Measurements from ENCODE around the gene PROX2.

The PROX2 gene

GRCh38 chr14:74875941-74876913 is at the start of gene PROX2:
Gene PROX2, minus strand, starts transcription at chr14:74876145. Its CDS starts 12,311 bp downstream, at chr14:74863834.
- DNase-seq: no peak

DNA sequence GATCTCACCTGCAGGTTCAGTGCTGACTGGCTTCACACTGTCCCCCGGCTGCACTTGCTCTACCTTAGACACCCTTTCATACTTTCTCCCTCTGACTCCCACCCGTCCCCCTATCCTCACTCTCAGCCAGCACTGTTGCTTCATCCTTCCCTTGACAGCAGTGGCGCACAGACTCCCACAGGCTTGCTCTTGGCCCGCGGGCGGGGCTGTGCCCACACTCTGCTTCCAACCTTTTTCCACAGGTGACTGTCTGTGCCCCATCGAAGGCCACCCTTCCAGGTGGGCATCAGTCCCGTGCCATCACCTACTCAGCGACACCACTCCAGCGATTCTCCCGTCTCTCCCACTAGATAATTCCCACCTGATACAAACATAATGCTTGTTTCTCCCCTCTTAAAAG is 48.1 kb upstream of the PROX2 start:
- no peak for DNase-seq

DNA sequence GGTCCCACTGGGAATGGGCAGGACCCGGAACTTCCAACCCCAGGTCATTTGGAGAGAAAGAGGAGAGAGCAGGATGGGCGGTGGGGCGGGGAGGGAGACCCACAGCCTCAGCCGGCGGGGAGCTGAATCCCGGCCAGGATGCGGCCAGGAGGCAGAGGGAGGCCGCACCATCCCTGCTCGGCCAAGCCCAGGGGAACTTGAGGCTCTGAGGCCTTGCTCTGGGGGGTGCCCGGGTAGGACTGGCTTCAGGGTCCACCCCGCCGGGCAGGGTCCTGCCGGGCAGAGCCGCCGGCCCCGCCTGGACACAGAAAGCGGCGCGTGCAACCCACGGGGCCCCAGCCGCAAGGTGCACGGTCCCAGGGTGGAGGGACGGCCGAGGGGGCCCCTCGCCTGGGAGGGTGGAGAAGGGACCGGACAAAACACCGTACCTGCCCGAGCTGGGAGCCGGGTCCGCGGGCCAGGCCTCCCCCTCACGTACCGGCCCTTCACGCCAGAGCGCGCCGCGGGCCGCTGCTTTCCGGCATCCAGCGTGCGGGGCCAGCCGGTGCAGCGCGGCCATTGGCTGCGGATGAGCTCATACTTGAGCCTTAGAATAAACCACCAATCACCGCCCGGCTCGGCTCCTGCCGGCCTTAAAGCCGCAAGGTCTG is 46.9 kb upstream of the PROX2 start, which contains the start of gene RPS6KL1:
Gene RPS6KL1, minus strand, starts transcription at position 509 of the 650 bp plus-strand sequence. CDS start 1,719 bp downstream, outside the sequence.
- DNase-seq: peak; percentile 78 to 82

GRCh38 chr14:74921987-74922751 is 46.2 kb upstream of the PROX2 start:
- DNase-seq: no peak

DNA sequence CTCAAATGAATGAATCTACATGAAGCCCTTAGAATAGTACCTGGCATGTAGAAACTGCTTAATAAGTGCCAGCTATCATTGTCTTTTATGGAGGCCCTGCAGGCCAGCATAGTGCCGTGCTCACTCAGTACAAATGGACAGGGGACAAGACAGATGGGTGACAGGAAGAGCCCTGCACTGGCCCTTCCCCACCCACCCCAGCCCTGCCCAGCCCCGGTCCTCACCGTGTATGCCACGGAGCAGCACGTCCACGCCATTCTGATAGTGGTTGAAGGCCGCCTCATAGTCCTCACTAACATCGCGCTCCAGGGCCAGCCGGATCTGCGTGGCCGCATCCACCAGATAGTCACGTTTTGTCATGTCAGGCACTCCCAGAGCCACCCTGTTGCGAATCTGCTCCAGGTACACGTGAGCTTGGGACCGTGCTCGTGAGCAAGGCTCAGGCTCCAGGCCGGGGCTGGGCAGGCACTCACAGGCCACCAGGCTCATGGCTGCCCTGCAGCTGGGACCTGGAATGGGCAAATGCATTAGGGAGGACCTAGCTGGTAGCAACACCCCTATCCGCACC is 45.2 kb upstream of the PROX2 start:
- no peak for DNase-seq

DNA sequence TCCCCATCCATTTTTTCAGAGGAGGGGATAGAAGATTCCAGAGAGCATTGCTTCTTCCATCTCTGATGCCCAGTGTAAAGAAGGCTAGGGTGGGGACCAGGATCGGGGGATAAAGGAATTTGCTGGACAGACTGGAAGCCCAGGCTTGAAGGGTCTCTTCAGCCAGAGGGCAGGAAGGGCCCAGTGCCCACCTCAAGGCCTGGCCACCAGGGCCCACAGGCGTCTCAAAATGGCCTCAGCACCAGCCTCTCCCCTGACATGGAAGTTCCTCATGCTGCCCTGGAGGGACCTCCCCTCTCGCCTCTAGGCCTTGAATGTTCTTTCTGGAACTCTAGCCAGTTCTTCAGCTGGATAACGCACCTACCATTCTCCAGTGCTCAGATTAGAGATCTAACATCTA is 44.3 kb upstream of the PROX2 start:
- no peak for DNase-seq

DNA sequence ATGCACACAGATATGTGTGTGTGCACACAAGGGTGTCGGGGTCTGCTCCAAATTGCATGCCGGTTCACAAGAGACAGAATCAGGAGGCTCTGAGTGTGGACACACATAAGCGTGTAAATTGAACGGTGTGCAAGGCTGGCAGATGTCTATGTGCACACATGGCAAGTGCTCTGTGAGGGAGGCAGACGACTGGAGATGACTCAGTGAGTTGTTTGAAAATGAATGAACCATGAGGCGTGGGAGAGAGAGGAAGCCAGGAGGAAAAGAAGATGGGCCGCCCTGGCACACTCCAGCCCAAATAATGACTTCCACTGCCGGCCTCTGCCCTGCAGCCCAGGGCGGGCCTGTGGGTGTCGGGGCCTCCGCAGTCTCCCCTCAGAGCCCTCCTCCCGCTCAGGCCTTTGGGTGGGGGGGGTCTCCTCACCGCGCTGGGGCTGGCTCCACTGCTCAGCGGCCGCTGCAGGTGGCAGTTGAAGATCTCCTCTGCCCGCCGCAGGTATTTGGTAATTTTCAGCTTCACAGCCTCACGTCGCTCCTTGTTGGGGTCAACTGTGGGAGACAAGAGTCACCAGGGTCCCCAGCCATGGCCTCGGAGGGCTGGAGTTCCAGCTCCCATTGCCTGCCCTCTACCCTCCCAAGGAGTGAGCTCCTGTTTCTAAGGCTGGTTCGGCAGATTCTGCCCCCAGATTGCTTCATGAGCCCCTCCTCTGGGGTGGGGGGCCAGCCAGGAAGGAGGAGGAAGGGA is 43.6 kb upstream of the PROX2 start:
- no peak for DNase-seq

DNA sequence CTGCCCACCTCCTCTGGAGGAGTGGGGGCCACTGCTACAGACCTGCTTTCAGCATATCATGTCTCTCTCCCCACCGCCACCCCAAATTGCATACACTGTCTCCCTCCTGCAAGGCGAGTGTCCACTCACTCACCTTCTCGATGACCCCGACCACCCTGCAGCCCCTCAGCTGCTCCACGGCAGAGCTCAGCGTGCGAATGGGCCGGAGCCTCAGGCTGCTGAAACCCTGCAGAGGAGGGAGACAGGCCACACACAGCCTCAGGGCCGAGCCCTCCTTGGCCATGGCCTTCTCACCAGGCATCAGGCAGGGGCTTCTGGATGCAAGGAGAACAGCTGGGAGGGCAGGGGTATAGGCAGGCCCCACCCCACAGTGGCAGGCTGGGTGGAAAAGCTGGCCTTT is 42.4 kb upstream of the PROX2 start:
- DNase-seq: no peak

- DNase-seq: no peak
These were observed 41.7 kb upstream of the PROX2 start for GRCh38 chr14:74917646-74918081.

DNA sequence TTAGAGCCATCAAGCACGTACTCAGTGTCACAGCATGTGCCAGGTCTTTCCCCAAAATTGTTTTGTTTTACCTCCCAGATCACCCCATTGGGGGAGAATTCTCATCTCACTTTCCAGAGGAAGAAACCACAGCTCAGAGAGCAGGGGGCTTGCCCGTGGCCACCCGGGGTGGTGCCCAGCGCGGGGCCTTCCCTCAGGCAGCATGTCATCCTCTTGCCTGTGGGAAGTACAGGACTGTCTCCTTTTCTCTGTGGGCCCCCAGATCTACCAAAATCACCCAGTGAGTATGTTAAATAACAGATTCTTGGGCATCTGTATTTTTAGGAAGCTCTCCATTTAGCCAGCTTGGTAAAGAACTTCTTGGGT is 41.2 kb upstream of the PROX2 start:
- DNase-seq: no peak

DNA sequence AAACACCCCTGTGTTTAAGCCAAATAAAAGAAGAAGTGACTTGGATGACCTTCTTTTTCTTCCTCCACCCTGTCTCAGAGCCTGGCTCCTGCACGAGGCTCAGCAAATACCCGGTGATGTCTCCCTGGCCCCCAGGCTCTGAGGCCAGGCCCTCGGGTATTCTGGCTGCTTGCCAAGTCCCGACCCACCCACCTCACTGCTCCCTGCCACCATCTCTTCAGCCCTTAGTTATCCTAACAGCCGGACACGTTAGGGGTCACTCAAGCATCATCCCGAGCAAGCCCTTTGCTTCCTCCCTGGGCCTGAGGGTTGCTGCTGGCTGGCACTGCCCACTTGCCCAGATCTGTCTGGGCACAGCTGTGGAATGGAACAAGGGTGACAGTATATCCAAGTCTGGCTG is 39.9 kb upstream of the PROX2 start:
- no peak for DNase-seq

- no peak for DNase-seq
These were observed 39.5 kb upstream of the PROX2 start for GRCh38 chr14:74915426-74915825.

DNA sequence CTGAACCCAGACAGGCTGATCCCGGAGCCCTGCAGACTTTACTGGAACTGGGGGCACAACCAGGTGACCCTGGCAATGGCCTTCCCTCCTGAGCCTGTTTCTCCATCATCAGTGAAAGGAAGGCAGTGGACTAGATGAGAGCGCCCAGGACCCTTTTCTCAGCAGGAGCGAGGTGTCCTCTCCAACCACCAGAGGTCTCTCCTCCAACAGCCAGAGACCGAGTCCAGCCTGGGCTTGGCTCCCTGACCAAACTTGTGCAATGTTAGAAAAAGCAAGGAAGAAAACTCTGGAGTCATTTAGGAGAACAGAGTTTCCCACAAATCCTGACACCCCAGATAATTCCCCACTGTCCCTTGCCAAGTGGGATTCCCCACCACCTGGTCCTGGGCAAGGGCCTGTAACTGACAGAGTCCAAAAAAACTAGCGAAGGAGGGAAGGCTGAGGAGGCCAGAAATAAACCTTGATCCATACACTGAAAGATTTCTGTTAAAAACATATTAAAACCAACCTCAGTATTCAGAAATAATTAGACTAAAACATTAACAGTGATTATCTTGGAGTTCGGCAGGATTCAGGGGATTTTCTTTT is 38.1 kb upstream of the PROX2 start:
- peak in 1 of 2 experiments; percentile 22 for DNase-seq

DNA sequence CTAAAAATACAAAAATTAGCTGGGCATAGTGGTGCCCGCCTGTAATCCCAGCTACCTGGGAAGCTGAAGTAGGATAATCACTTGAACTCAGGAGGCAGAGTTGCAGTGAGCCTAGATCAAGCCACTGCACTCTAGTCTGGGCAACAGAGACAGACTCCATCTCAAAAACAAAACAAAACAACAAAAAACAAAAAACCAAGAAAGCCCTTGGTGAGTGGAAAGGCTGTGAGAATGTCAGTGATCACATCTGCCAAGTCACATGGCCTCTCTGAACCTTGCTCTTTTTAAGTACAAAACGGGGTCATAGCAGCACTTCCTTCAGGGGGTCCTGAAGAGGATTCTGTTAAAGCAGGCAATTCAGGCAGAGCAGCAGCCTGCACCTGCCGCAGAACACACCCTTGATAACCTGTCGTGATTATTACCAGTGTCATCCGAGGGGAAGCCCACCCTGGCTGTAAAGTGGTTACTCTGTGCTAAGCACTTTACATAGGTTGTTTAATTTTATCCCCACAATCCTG is 37.5 kb upstream of the PROX2 start:
- DNase-seq: no peak

GRCh38 chr14:74912801-74913200 is 36.9 kb upstream of the PROX2 start:
- DNase-seq: no peak

GRCh38 chr14:74912111-74912510 is 36.2 kb upstream of the PROX2 start:
- no peak for DNase-seq

- no peak for DNase-seq
These were observed 35.8 kb upstream of the PROX2 start for GRCh38 chr14:74911704-74912103.

DNA sequence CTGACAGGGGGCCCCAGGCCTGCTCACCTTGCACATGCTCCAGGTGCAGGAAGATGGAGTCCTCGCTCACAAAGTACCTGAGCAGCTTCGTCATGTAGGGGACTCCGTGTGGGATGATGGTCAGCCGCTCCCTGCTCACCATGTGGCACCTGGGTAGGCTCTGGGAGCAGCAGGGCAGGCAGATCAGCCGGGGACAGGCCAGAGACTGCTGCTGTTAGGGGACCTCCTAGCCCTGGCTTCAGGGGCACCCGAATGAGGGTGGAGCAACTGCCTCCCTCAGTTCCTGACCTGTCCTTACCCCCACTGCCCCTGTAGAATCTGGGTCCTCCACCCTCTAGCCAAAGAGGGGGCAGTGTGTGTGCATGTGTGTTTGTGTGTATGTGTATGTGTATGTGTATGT is 35.3 kb upstream of the PROX2 start:
- no peak for DNase-seq

DNA sequence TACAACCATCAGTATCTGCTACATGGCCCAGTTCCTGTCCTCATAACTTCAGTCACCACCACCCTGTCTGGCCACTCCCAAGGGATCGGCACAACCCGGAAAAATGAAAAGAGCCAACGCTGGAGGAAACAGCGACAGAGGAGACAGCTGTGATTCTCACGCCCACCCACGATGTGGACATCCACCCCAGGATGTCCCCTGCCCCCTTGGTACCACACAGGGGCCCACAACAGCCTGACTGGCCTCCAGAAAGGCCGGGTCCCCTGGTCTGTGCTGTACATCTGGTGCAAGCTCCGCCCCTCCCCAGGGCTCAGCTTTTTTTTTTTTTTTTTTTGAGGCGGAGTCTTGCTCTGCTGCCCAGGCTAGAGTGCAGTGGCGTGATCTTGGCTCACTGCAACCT is 34.6 kb upstream of the PROX2 start:
- DNase-seq: no peak

DNA sequence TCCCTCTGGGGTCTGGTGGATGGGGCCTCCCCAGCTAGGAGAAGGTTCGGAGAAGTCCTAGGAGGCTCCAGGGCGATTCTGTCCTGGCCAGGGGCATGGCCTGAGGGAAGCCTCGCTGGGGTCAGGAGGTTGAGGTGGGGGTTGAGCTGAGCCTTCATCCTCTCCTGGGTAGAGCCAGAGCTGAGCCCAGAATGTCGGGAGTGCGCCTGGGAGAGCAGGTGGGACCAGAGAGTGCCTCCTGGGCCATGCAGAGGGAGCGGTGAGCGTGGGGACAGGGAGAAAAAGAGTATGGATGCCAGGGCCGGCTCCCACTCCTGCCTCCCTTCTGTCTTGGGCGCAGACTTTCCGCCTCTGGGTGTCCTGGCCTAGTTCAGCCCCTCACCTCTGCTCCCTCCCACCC is 34.0 kb upstream of the PROX2 start:
- no peak for DNase-seq

GRCh38 chr14:74909501-74909900 is 33.6 kb upstream of the PROX2 start:
- DNase-seq: no peak
